Measurements from ENCODE around the gene EME2. TPM values are rescaled to one million over a fixed set of nuclear protein-coding genes. Genes with fewer than 3 reads are reported as not detected.

EME2 gene
- total and polyA plus RNA-seq, 2 donors (not counting 1 experiment from before 2014, with no cell fraction given), result 34.6 to 42.5 TPM

- 24% methylated on average over 17 of the region's 22 CpGs for WGBS (ENCODE audit: insufficient coverage)
- ChIA-PET POLR2A (interaction anchor here (1.5 to 4.4 kb wide), 2 partner anchors 11 to 66 kb away, joined by 14 to 27 read pairs; partner anchors contain the start of genes MAPK8IP3, NUBP2 and SPSB3), CTCF (interaction anchor here (0.6 to 3.2 kb wide), 4 partner anchors 9 to 717 kb away, joined by 3 to 15 read pairs (median 6); partner anchors contain the start of genes MAPK8IP3, NUBP2 and SPSB3)
- peaks cover 0 to 29% of the 10 kb centered on the region in 2 experiments for H3K36me3 ChIP-seq (replicated peaks in 1 of 2; ENCODE audit: control extremely low read depth in 1 of 2, control insufficient read depth in 1 of 2, extremely low read depth in 1 of 2, insufficient read depth in 2 of 2, low read length in 1 of 2)
- peak; percentile 53 for DNase-seq
- peak overlapping the region; percentile 95 for H3K4me3 Mint-ChIP-seq
- peak overlapping the region; percentile 84 for H3K9ac ChIP-seq (ENCODE audit: low read length)
- peak overlapping the region; percentile 99 for H3K4me2 ChIP-seq (replicated peaks; ENCODE audit: low read depth, low read length, poor library complexity, severe bottlenecking)
- peak overlapping the region; percentile 22 to 90 for H3K27ac ChIP-seq (ENCODE audit: low read length in 2 of 2)
- H3K27me3 ChIP-seq (replicated peaks in 1 of 4; ENCODE audit: control extremely low read depth in 1 of 4, control insufficient read depth in 3 of 4, insufficient read depth in 4 of 4, low read length in 3 of 4), result no peaks in the 10 kb centered on the region
- peaks cover 22 to 32% of the 10 kb centered on the region in 2 donors for H3K4me1 ChIP-seq (ENCODE audit: control insufficient read depth in 2 of 2, insufficient read depth in 2 of 2, low read length in 2 of 2)
- H4K20me1 ChIP-seq (ENCODE audit: control insufficient read depth, insufficient read depth, low read length, poor library complexity, severe bottlenecking), result peaks cover 56% of the 10 kb centered on the region
- H3K27ac Mint-ChIP-seq, result peak overlapping the region; percentile 97
- peaks cover 24% of the 10 kb centered on the region for H3K4me1 Mint-ChIP-seq
- H3K4me3 ChIP-seq (ENCODE audit: control extremely low read depth in 1 of 5, extremely low read depth in 1 of 5, insufficient read depth in 1 of 5, low read depth in 2 of 5, low read length in 4 of 5), result peak overlapping the region; percentile 3 to 87 (median 82)
- ATAC-seq (ENCODE audit: low read depth), result no peak
- TF ChIP-seq, protein P1, sequence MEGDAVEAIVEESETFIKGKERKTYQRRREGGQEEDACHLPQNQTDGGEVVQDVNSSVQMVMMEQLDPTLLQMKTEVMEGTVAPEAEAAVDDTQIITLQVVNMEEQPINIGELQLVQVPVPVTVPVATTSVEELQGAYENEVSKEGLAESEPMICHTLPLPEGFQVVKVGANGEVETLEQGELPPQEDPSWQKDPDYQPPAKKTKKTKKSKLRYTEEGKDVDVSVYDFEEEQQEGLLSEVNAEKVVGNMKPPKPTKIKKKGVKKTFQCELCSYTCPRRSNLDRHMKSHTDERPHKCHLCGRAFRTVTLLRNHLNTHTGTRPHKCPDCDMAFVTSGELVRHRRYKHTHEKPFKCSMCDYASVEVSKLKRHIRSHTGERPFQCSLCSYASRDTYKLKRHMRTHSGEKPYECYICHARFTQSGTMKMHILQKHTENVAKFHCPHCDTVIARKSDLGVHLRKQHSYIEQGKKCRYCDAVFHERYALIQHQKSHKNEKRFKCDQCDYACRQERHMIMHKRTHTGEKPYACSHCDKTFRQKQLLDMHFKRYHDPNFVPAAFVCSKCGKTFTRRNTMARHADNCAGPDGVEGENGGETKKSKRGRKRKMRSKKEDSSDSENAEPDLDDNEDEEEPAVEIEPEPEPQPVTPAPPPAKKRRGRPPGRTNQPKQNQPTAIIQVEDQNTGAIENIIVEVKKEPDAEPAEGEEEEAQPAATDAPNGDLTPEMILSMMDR (IDR thresholded peaks at IDR 0.05), result no peak
- no peak for TF ChIP-seq EZH2 (IDR thresholded peaks at IDR 0.05; ENCODE audit: borderline replicate concordance, insufficient read depth, low read depth, low read length, poor library complexity, severe bottlenecking)
- intact Hi-C loops (cut with micrococcal nuclease), result loop anchor here (1.0 to 5.0 kb wide), 5 partner anchors 55 to 360 kb away; partner anchors contain the start of genes FAHD1, HAGH, JPT2 and MAPK8IP3
- H3K9me3 Mint-ChIP-seq (ENCODE audit: insufficient read depth), result no peaks in the 10 kb centered on the region
- H3K27me3 Mint-ChIP-seq, result no peaks in the 10 kb centered on the region
- H2AFZ ChIP-seq (ENCODE audit: insufficient read depth, low read depth, low read length, poor library complexity, severe bottlenecking), result peak overlapping the region; percentile 81
- no peaks in the 10 kb centered on the region for H3K9me3 ChIP-seq (ENCODE audit: control extremely low read depth in 1 of 3, control insufficient read depth in 2 of 3, insufficient read depth in 1 of 3, low read length in 2 of 3)
- H3K79me2 ChIP-seq (ENCODE audit: control insufficient read depth, insufficient read depth, low read length), result peaks cover 31% of the 10 kb centered on the region
Measured at GRCh38 chr16:1771864-1772361, 697 bp upstream of the EME2 start.

Data from B cell (primary cell).